Measurements from ENCODE around the gene TTBK1.

Gene TTBK1

DNA sequence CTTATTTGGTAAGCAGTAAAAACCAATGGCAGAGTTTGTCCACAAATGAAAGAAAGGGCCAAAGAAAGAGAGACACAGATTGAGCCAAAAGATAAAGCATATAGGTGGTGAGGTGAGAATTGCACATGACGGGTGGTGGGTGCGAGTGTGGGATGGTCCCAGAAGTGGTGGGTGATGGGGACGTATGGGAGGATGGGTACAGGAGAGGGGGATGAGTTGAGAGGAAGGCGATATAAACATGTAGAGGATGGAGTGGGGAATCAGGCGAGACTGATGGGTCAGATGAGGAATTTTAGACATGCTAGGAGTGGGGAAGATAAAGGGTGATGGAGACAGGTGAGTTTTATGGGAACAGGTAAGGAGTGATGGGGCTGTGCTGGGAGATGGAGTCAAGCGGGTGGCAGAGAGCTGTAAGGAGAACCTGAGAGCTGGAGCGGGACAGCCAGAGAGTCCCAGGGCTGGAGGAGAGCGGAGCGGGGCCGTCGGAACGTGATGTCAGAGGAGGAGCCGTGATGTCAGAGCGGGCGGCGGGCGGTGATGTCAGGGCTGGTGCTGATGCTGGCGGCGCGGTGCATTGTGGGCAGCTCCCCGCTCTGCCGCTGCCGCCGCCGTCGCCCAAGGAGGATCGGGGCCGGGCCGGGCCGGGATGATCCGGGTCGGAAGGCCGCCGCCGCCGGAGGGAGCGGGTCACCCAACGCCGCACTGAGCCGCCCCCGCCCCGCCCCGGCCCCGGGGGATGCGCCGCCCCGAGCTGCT lies at the start of gene TTBK1:
TSS of gene TTBK1 (plus strand) at position 574 of the 756 bp plus-strand sequence. CDS start 3,180 bp downstream, outside the sequence.
- DNase-seq (ENCODE audit: low read depth, low spot score) = no peak

DNA sequence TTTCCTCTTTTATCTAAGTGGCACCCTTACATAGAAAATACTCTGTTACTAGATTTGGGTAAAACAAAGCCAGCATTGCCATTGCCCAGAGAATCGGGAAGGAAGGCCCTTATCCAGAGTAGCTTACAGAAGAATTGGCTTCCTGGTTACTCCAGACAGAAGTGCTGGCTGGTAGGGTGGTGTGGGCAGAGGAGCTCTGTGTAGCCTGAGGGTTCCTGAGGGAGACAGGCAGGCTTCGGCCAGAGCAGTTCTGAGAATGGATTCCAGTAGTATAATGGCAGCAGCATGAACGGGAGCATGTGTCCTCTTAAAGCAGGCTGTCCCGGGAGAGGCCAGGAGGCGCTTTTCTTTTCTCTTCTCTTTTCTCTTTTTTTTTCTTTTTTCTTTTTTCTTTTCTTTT lies 49.4 kb upstream of the TTBK1 start:
- DNase-seq (ENCODE audit: low read depth, low spot score) = peak; percentile 69

DNA sequence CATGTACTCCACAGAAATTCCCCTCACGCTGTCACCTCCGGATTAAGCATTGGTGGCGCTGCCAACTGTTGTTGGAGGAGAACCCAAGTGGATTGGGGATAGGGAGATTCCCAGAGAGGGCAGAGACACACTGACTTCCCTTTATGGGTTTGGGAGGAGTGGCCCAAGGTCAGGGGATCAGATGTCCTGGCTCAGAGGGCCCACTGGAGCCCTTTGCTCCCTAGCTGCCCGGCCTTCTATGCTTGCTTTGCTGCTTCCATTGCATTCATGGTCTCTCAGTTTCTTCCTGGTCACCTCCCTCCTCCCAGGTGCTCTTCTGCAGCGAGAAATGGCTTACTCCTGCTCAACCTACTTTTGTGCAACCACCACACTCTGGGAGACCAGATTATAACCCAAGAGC lies 46.9 kb upstream of the TTBK1 start:
- no peak for DNase-seq (ENCODE audit: low read depth, low spot score)

DNA sequence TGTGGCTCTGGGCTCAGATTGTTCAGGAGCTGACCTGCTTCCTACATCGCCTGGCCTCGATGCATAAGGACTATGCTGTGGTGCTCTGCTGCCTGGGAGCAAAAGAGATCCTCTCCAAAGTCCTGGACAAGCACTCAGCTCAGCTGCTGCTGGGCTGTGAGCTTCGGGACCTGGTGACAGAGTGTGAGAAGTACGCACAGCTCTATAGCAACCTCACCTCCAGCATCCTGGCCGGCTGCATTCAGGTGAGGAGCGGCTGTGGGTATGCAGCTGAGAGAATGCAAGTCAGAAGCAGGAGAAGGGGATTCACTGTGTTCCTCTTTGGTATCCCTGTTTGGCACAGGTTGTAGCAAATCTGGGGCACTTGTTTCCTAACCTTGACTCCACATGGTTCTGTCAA lies 43.4 kb upstream of the TTBK1 start:
- no peak for DNase-seq (ENCODE audit: low read depth, low spot score)

DNA sequence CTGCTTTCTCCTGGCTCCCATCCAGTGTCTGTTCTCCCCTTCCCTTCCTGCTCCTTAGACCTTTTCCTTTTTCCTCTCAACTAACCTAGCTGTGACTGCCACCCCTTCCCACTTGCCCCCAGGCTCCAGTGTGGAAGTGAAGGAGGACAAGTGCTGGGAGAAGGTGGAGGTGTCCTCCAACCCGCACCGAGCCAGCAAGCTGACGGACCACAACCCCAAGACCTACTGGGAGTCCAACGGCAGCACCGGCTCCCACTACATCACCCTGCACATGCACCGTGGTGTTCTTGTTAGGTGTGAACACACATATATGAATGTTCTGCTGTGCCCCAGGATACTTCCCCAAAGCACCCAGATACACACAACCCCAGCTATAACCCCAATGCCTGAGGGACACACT lies 42.7 kb upstream of the TTBK1 start:
- DNase-seq (ENCODE audit: low read depth, low spot score) = no peak

DNA sequence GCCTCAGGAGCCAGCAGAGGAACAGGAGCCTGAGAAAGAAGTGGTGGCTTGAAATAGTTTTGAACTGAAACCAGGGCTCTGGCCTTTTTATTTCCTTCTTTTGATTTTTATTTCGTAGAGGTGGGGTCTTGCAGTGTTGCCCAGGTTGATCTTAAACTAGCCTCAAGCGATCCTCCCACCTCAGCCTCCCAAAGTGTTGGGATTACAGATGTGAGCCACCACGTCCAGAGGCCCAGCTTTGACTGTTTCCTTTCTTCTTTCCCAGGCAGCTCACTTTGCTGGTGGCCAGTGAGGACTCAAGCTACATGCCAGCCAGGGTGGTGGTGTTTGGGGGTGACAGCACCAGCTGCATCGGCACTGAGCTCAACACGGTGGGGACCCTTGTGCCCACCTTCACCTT lies 40.8 kb upstream of the TTBK1 start:
- no peak for DNase-seq (ENCODE audit: low read depth, low spot score)

DNA sequence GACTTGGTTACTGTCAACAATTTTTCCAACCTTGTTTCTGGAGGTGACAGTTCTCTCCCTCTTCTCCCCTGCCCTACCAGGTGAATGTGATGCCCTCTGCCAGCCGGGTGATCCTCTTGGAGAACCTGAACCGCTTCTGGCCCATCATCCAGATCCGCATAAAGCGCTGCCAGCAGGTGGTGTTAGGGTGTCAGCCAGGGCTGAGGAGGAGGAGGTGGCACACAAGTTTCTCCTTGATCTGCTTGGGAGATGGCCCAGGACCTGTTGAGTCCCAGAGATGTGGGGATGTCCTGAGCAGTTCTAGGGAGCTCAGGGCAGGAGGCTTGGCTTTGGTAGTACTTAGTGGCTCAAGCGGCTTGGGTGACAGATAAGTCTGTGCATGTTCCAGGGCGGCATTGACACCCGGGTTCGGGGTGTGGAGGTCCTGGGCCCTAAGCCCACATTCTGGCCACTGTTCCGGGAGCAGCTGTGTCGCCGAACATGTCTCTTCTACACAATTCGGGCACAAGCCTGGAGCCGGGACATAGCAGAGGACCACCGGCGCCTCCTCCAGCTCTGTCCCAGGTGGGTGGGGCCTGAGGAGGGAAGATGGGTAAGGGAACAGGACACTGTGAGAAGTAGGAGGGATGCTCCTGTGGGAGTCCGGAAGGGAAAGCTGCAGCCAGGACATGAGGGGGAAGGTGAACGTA lies 40.1 kb upstream of the TTBK1 start:
- DNase-seq (ENCODE audit: low read depth, low spot score) = no peak

DNA sequence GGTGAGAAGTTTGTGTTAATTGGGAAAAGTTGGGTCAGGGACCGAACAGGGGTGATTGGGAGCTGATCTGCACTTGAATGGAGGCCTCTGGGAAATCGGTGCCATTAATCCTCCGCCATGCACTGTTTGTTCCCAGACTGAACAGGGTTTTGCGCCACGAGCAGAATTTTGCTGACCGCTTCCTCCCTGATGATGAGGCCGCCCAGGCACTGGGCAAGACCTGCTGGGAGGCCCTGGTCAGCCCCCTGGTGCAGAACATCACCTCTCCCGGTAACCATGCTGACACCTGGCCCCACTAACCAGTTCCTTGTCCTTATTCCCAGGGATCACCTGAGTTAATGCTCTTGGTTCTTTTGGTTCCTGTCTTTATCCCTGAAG lies 39.6 kb upstream of the TTBK1 start:
- DNase-seq (ENCODE audit: low read depth, low spot score) = no peak

DNA sequence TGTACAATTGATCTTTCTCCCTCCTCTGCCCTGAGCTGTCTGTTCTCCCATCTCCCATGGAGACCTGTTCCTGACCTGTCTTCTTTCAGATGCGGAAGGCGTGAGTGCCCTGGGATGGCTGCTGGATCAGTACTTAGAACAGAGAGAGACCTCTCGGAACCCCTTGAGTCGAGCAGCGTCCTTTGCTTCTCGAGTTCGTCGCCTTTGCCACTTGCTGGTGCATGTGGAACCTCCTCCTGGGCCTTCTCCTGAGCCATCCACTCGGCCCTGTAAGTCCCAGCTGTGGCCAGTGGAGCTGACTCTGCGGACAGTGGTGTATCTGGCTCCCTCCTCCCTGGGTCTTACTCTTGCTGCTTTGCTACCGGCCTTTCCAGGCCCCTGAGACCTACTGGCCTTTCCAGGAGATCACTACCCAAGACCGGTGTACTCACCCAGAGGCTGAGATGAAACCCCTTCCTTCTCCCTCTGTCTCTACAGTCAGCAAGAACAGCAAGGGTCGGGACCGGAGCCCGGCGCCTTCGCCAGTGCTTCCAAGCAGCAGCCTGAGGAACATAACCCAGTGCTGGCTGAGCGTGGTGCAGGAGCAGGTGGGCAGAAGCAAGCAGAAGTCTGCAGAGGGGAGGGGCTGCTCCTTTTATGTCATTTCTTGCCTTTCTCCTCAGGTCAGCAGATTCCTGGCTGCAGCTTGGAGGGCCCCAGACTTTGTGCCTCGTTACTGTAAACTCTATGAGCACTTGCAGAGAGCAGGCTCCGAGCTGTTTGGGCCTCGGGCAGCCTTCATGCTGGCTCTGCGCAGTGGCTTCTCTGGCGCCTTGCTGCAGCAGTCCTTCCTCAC lies 38.8 kb upstream of the TTBK1 start:
- peak; percentile 47 for DNase-seq (ENCODE audit: low read depth, low spot score)

DNA sequence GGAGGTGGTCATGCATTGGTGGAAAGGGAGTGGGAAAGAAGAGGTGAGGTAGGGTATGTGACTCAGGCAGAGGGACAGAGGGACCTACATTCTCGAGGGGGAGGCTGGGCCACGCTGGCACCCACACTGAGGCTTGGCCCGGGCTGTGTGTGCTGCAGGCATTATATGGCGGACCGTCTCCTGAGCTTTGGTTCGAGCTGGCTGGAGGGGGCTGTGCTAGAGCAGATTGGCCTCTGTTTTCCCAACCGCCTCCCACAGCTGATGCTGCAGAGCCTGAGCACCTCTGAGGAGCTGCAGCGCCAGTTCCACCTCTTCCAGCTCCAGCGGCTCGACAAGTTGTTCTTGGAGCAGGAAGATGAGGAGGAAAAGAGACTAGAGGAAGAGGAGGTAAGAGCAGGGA lies 37.4 kb upstream of the TTBK1 start:
- no peak for DNase-seq (ENCODE audit: low read depth, low spot score)

DNA sequence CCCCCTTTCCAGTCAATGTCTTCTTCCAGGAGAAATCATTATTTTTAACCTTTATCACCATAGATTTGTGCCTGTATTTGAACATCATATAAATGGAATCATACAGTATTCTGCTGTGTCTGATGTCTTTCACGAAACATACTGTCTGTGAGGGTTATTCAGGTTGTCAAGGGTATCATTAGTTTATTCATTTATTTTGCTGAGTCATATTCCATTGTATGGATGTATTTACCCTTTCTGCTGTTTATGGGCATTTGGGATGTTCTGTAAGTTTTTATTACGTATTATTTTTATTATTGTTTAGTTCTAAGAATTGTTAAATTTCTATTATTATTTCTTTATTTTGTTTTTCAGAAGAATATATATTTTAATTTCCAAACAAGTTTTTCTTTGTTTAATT lies 36.0 kb upstream of the TTBK1 start:
- no peak for DNase-seq (ENCODE audit: low read depth, low spot score)

DNA sequence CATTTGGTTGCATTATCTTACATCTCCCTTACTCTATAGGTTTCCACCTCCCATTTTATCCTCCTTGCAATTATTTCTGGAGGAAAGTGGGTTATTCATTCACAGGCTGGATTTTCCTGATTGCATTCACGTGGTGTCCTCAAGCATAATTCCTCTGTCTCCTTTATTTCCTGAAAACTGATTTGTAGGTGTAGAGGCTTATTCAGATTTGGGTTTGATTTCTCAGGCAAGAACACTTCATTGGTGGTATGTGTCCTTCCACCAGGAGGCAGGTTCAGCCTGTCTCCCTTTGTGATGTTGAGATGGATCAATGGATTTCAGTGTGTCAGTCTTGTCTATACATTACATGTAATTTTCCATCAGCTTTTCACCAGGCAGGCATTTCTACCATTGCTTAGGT lies 31.3 kb upstream of the TTBK1 start:
- no peak for DNase-seq (ENCODE audit: low read depth, low spot score)

DNA sequence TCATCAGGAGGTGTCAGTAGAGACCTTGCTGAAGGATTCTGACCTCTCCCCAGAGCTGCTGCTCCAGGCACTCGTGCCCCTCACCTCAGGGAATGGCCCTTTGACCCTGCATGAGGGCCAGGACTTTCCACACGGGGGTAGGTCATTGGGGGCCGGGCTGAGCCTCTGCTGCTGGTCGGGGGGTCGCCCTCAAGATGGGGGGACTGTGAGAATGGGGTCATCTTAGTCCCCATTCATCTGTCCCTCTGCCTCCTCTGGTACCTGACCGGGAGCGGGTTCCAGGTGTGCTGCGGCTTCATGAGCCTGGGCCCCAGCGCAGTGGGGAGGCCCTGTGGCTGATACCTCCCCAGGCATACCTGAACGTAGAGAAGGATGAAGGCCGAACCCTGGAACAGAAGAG lies 29.9 kb upstream of the TTBK1 start:
- no peak for DNase-seq (ENCODE audit: low read depth, low spot score)

DNA sequence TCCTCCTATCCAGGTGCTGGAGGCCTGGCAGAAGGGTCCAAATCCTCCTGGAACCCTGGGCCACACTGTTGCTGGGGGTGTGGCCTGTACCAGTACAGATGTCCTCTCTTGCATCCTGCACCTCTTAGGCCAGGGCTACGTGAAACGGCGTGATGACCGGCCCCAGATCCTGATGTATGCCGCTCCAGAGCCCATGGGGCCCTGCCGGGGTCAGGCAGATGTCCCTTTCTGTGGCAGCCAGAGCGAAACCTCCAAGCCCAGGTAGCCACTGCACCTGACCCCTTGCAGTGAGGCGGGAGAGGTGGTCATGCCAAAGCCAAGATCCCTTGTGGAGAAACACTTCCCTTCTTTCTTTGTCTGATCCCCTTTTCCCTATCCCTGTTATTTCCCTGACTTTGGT lies 28.2 kb upstream of the TTBK1 start:
- DNase-seq (ENCODE audit: low read depth, low spot score) = no peak

DNA sequence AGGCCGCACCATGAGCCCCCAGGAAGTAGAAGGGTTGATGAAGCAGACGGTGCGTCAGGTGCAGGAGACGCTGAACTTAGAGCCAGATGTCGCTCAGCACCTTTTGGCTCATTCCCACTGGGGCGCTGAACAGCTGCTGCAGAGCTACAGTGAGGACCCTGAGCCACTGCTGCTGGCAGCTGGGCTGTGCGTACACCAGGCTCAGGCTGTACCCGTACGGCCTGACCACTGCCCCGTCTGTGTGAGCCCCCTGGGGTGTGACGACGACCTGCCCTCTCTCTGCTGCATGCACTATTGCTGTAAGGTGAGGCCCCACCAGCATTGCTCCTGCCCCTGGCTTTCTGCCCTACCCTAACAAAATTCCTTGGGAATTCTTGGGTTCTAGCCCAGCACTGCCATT lies 27.1 kb upstream of the TTBK1 start:
- no peak for DNase-seq (ENCODE audit: low read depth, low spot score)

DNA sequence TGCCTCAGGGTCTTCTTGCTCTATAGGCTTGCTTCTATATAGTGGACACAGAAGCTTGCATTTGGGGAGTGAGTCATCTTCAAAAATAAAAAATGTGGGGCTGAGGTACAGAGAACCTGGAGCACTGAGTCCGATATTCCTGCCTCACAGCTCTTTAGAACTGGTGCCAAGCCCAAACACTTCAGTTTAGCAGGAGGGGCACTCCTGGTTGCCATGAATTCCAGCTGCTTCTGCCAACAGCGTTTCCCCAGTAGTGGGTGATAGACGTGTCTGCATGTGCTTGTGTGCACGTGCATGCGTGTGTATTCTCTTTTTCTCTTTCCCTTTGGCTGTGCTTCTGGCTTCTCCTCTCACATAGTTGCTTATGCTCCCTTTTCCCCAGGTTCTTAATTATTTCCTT lies 25.9 kb upstream of the TTBK1 start:
- no peak for DNase-seq (ENCODE audit: low read depth, low spot score)

DNA sequence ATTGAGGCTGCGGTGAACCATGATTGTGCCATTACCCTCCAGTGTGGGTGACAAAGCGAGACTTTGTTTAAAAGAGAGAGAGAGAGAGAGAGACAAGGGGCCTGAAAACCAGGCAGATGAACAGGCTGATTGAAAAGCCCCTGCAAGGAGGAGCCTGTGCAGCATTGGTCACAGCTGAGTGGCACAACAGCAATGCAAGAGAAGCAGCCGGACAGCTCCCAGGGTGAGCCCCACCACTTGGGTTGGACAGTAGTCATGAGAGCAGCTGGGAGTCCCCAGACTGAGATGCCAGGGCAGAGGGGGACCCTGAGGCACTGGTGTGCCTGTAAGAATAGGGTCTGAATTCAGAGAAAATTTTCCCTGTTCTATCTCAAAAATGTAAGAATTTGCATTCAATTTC lies 24.2 kb upstream of the TTBK1 start:
- no peak for DNase-seq (ENCODE audit: low read depth, low spot score)

DNA sequence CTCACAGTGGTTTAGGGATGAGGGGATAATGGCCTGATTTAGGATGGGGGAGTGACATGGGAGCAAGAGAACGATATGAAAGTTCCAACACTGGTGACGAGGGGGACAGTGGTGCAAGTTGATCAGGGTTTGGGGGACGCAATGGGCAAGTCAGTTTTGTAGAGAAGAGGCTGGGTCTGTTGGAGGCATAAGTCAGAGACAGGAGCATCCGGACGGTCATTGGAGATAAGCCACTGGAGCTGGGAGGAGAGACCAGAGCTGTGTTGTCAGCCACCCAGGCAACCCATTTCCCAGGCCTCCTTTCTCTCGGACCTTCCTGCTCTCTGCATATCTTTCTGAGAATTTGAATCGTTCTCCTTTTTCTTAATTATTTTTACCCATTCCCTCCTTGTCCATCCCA lies 23.5 kb upstream of the TTBK1 start:
- DNase-seq (ENCODE audit: low read depth, low spot score) = no peak

DNA sequence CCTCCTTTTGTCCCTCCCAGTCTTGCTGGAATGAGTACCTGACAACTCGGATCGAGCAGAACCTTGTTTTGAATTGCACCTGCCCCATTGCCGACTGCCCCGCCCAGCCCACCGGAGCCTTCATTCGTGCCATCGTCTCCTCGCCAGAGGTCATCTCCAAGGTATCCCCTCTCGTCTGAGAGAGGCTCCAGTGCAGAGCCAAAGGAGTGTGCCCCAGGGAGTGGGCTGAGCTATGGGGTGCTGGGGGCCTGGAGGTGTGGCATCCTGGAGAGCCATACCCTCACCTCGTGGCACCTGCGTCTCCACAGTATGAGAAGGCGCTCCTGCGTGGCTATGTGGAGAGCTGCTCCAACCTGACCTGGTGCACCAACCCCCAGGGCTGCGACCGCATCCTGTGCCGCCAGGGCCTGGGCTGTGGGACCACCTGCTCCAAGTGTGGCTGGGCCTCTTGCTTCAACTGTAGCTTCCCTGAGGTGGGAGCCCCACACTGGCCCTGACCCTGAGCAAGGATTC lies 22.8 kb upstream of the TTBK1 start:
- DNase-seq (ENCODE audit: low read depth, low spot score) = no peak

DNA sequence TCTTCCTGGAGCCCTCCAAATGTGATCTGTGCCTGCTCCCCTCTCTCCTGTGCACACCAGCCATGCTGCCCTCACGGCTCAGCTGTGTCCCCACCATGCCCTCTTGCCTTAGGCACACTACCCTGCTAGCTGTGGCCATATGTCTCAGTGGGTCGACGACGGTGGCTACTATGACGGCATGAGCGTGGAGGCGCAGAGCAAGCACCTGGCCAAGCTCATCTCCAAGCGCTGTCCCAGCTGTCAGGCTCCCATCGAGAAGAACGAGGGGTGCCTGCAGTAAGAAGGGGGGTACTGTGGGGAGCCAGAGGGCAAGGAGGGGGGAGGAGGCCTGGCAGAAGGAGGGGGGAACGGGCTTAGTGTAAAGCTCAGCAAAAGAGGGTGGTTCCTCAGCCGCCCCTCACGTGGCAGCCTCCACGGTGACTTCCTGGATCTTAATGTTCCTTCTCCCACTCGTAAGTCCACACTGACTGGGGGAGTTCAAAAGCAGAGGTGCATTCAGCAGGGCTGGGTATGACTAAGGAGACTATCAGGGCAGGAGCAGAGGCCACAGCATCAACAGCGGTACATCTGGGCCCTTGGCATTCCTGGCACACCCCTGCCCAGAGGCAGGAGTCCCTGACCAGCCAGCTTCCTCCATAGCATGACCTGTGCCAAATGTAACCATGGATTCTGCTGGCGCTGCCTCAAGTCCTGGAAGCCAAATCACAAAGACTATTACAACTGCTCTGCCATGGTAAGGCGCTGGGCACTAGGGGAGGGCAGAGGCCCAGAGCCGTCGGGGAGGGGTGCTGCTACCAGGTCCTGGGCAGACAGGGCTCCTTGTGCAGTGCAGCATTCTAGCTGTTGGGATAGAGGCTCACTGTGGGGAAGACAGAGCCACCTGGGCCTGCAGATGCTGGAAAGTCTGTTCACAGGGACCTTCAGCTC lies 22.0 kb upstream of the TTBK1 start:
- no peak for DNase-seq (ENCODE audit: low read depth, low spot score)

DNA sequence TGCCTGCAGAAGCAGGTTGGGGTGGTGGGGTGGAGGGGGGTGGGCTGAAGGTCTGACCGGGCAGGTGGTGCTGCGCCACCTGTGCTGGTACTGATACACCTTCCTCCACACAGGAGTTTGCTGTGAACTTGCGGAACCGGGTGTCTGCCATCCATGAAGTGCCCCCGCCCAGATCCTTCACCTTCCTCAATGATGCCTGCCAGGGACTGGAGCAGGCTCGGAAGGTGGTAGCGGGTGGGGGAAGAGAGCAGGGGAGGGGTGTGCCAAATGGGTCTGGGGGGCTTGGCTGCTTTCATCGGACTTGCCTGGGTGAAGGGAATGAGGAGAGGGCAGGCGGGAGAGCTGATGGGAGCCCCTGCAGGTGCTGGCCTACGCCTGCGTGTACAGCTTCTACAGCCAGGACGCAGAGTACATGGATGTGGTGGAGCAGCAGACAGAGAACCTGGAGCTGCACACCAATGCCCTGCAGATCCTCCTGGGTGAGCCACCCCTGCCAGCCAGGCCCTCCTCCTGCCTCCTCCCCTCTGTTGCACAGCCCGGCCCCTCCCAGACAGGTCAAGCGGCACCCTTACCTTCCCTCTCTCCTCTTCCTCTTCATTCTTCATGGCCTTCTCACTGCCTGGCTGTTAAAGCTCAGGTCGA lies 20.7 kb upstream of the TTBK1 start:
- DNase-seq (ENCODE audit: low read depth, low spot score) = no peak

All from ELF-1 (cell line).